IMR-90 (cell line): Measurements from ENCODE around the gene SBF1. TPM values are rescaled to one million over a fixed set of nuclear protein-coding genes. Genes with fewer than 3 reads are reported as not detected.

ENCODE experiments used
- ATAC-seq: fragments of 200-7000 bp; cut with Tn5 transposase; 2 replicates; pipeline ENCODE4 v1.9.1; 2020; ENCODE audit warnings: low read depth, mild to moderate bottlenecking, moderate library complexity
- BruUV-seq: library from RNA; stranded (reverse); fragments of 400-500 nt; replicated peaks from 2 replicates; lab custom pipeline; 2021; lab: Mats Ljungman, UMichigan
- CTCF ChIA-PET: fragments of 300-600 bp; formaldehyde crosslinking; extraction: SDS; loops from one replicate; lab custom pipeline; 2021; ENCODE audit warnings: antibody characterized with exemption; lab: Yijun Ruan, JAX
- POLR2A ChIA-PET: fragments of 300-600 bp; sonication (Branson Sonifier 250); formaldehyde crosslinking; loops from one replicate; lab custom pipeline; 2022; ENCODE audit warnings: antibody characterized with exemption; ENCODE audit not compliant: unreplicated experiment; lab: Charles Lee
- DNase-seq: peaks from one replicate; pipeline ENCODE4 v3.0.0; 2013
- H2AFZ ChIP-seq: replicated peaks from 2 replicates; pipeline ENCODE3; 2013; ENCODE audit warnings: low read length, mild to moderate bottlenecking; ENCODE audit not compliant: poor library complexity
- H2AK5ac ChIP-seq: 2 replicates; pipeline ENCODE4 v1.6.1; 2013; ENCODE audit warnings: low read depth, low read length, inconsistent platforms
- H2AK9ac ChIP-seq: replicated peaks from 2 replicates; pipeline ENCODE3; 2013; ENCODE audit warnings: mild to moderate bottlenecking, low read depth, low read length, moderate library complexity; ENCODE audit not compliant: poor library complexity
- H2BK120ac ChIP-seq: 2 replicates; pipeline ENCODE4 v1.6.1; 2013; ENCODE audit warnings: low read depth, low read length, inconsistent platforms
- H2BK15ac ChIP-seq: 3 replicates; pipeline ENCODE4 v1.6.1; 2013; ENCODE audit warnings: low read depth, low read length, inconsistent platforms
- H2BK20ac ChIP-seq: 2 replicates; pipeline ENCODE4 v1.6.1; 2013; ENCODE audit warnings: low read depth, mild to moderate bottlenecking, inconsistent platforms, low read length, moderate library complexity
- H2BK5ac ChIP-seq: 2 replicates; pipeline ENCODE4 v1.6.1; 2013; ENCODE audit warnings: mild to moderate bottlenecking, low read depth, low read length, inconsistent platforms; ENCODE audit not compliant: poor library complexity, severe bottlenecking
- H3K14ac ChIP-seq: replicated peaks from 2 replicates; pipeline ENCODE4 v1.6.1; 2013; ENCODE audit warnings: low read depth, low read length, inconsistent platforms
- H3K18ac ChIP-seq: 2 replicates; pipeline ENCODE4 v1.6.1; 2013; ENCODE audit warnings: low read depth, low read length, control low read depth
- H3K23ac ChIP-seq: 2 replicates; pipeline ENCODE4 v1.6.1; 2013; ENCODE audit warnings: low read depth, low read length, inconsistent platforms
- H3K27ac ChIP-seq: 2 replicates; pipeline ENCODE4 v1.5.1; 2013; ENCODE audit warnings: mild to moderate bottlenecking, control low read depth, low read length; ENCODE audit not compliant: insufficient read depth
- H3K27me3 ChIP-seq: 2 replicates; pipeline ENCODE4 v1.6.1; 2013; ENCODE audit warnings: low read length; ENCODE audit not compliant: control insufficient read depth, insufficient read depth
- H3K36me3 ChIP-seq: 2 replicates; pipeline ENCODE4 v1.6.1; 2013; ENCODE audit warnings: low read length, mixed read lengths; ENCODE audit not compliant: control insufficient read depth, insufficient read depth
- H3K4ac ChIP-seq: 2 replicates; pipeline ENCODE4 v1.6.1; 2013; ENCODE audit warnings: low read depth, low read length, inconsistent platforms
- H3K4me1 ChIP-seq: 2 replicates; pipeline ENCODE4 v1.6.1; 2013; ENCODE audit warnings: low read length, mixed read lengths; ENCODE audit not compliant: control insufficient read depth, insufficient read depth
- H3K4me2 ChIP-seq: 2 replicates; pipeline ENCODE4 v1.6.1; 2013; ENCODE audit warnings: low read depth, mild to moderate bottlenecking, control low read depth, low read length, moderate library complexity
- H3K4me3 ChIP-seq: 2 replicates; pipeline ENCODE4 v1.5.1; 2013; ENCODE audit warnings: low read depth, mild to moderate bottlenecking, control low read depth, low read length, moderate library complexity; ENCODE audit not compliant: insufficient read depth
- H3K56ac ChIP-seq: 2 replicates; pipeline ENCODE4 v1.6.1; 2013; ENCODE audit warnings: low read length, inconsistent platforms; ENCODE audit not compliant: insufficient read depth; ENCODE audit errors: extremely low read depth
- H3K79me1 ChIP-seq, 2 experiments: 2 replicates each; pipeline ENCODE4 v1.6.1; 2013; ENCODE audit warnings: low read length in 2 of 2, inconsistent platforms in 1 of 2, low read depth in 1 of 2
- H3K9ac ChIP-seq: 2 replicates; pipeline ENCODE4 v1.6.1; 2013; ENCODE audit warnings: low read depth, low read length, control low read depth
- H3K9me1 ChIP-seq: 2 replicates; pipeline ENCODE4 v1.6.1; 2013; ENCODE audit warnings: low read length, inconsistent platforms; ENCODE audit not compliant: insufficient read depth
- H3K9me3 ChIP-seq: 2 replicates; pipeline ENCODE4 v1.6.1; 2013; ENCODE audit warnings: low read length; ENCODE audit not compliant: control insufficient read depth, insufficient read depth
- H4K20me1 ChIP-seq: 2 replicates; pipeline ENCODE4 v1.6.1; 2013; ENCODE audit warnings: low read length, inconsistent platforms; ENCODE audit not compliant: insufficient read depth
- H4K5ac ChIP-seq: 2 replicates; pipeline ENCODE4 v1.6.1; 2013; ENCODE audit warnings: mild to moderate bottlenecking, low read depth, low read length, control low read depth
- H4K8ac ChIP-seq, 2 experiments: 2 replicates each; pipeline ENCODE4 v1.6.1; 2013; ENCODE audit warnings: low read depth in 2 of 2, low read length in 2 of 2, control low read depth in 1 of 2, inconsistent platforms in 1 of 2
- H4K91ac ChIP-seq: 2 replicates; pipeline ENCODE4 v1.6.1; 2013; ENCODE audit warnings: low read depth, low read length, inconsistent platforms; ENCODE audit not compliant: insufficient read depth
- BHLHE40 ChIP-seq: fragments of 150-350 bp; IDR thresholded peaks from 2 replicates; pipeline ENCODE4 v1.6.1; 2016; ENCODE audit warnings: mild to moderate bottlenecking, low read depth, low read length
- CEBPB ChIP-seq: IDR thresholded peaks from 2 replicates; pipeline ENCODE4 v1.6.1; 2012; ENCODE audit warnings: low read depth, low read length, improper control_type of control experiment
- CHD1 ChIP-seq: IDR thresholded peaks from 2 replicates; pipeline ENCODE4 v1.6.1; 2012; ENCODE audit warnings: low read depth, low read length, improper control_type of control experiment
- CTCF ChIP-seq: conservative IDR thresholded peaks from 2 replicates; pipeline ENCODE4 v1.5.1; 2012; ENCODE audit warnings: mild to moderate bottlenecking, low read depth, low read length, improper control_type of control experiment
- ELK1 ChIP-seq: fragments of 150-350 bp; IDR thresholded peaks from 2 replicates; pipeline ENCODE4 v1.6.1; 2016; ENCODE audit warnings: low read depth, mild to moderate bottlenecking, low read length, moderate library complexity, borderline replicate concordance
- FOS ChIP-seq: fragments of 150-350 bp; IDR thresholded peaks from 2 replicates; pipeline ENCODE4 v1.6.1; 2016; ENCODE audit warnings: low read depth, low read length
- MAFK ChIP-seq: IDR thresholded peaks from 2 replicates; pipeline ENCODE4 v1.6.1; 2012; ENCODE audit warnings: low read depth, low read length, improper control_type of control experiment
- MAZ ChIP-seq: IDR thresholded peaks from 2 replicates; pipeline ENCODE4 v1.6.1; 2012; ENCODE audit warnings: low read depth, mild to moderate bottlenecking, low read length, improper control_type of control experiment, moderate library complexity, borderline replicate concordance
- MXI1 ChIP-seq: IDR thresholded peaks from 2 replicates; pipeline ENCODE4 v1.6.1; 2012; ENCODE audit warnings: low read depth, mild to moderate bottlenecking, low read length, moderate library complexity, borderline replicate concordance
- NFE2L2 ChIP-seq: fragments of 150-350 bp; IDR thresholded peaks from 2 replicates; pipeline ENCODE4 v1.6.1; 2016; ENCODE audit warnings: low read depth, mild to moderate bottlenecking, low read length
- POLR2A ChIP-seq: IDR thresholded peaks from 2 replicates; pipeline ENCODE4 v1.6.1; 2012; ENCODE audit warnings: mild to moderate bottlenecking, low read depth, low read length
- RAD21 ChIP-seq: IDR thresholded peaks from 2 replicates; pipeline ENCODE4 v1.6.1; 2012; ENCODE audit warnings: low read length, improper control_type of control experiment
- RCOR1 ChIP-seq: IDR thresholded peaks from 2 replicates; pipeline ENCODE4 v1.6.1; 2012; ENCODE audit warnings: mild to moderate bottlenecking, low read length, improper control_type of control experiment; ENCODE audit not compliant: insufficient replicate concordance
- RFX5 ChIP-seq: IDR thresholded peaks from 2 replicates; pipeline ENCODE4 v1.8.0; 2012; ENCODE audit warnings: low read depth, mild to moderate bottlenecking, low read length, moderate library complexity
- SMC3 ChIP-seq: fragments of 150-350 bp; IDR thresholded peaks from 2 replicates; pipeline ENCODE4 v1.6.1; 2016; ENCODE audit warnings: low read depth, mild to moderate bottlenecking, antibody characterized with exemption, low read length, moderate library complexity
- USF2 ChIP-seq: fragments of 150-350 bp; IDR thresholded peaks from 2 replicates; pipeline ENCODE4 v1.6.1; 2017; ENCODE audit warnings: mild to moderate bottlenecking, antibody characterized with exemption, low read length, low read depth
- WGBS, 2 experiments: methylation state at CpG; one replicate each; pipeline versions ENCODE4 v1.1.5 to v1.1.7; 2013; ENCODE audit warnings: missing lambda C conversion rate in 2 of 2; ENCODE audit not compliant: insufficient read length in 1 of 2; ENCODE audit errors: extremely low coverage in 2 of 2; 5-methylcytosine and 5-hydroxymethylcytosine counted together
- dilution Hi-C: fragments of 300-500 bp; cut with HindIII; formaldehyde crosslinking; loops from one replicate; pipeline ENCODE4 v1.14.3; 2018; ENCODE audit warnings: low sequenced_read_pairs; ENCODE audit not compliant: unreplicated experiment
- in situ Hi-C: fragments of 300-500 bp; cut with MboI; formaldehyde crosslinking; loops from 3 replicates; pipeline ENCODE4 v1.14.3; 2019; ENCODE audit warnings: low sequenced_read_pairs, inconsistent platforms, mixed read lengths
- intact Hi-C: fragments of 100-400 bp; cut with micrococcal nuclease; formaldehyde crosslinking; loops from 2 replicates; pipeline ENCODE4 v1.10.0; 2022
- polyA plus RNA-seq, 3 experiments: library from polyadenylated mRNA; depleted of rRNA; stranded (reverse); fragments of >200 nt; gene quantifications; 2 replicates each; pipeline ENCODE4 v1.2.3, GENCODE V29; 2012; ENCODE audit warnings: low replicate concordance in 1 of 3
- total RNA-seq: library from RNA; depleted of rRNA; stranded (reverse); fragments of >200 nt; gene quantifications from 2 replicates; pipeline ENCODE4 v1.2.3, GENCODE V29; 2012

Gene SBF1
- total and polyA plus RNA-seq, 2 of the 4 experiments (the other 2 are of a cell fraction): 21.5 to 33.2 TPM

GRCh38 chr22:50488006-50488677 lies 13.3 kb upstream of the SBF1 start:
- dilution Hi-C loops: no loop called here
- Histone ChIP-seq H3K4me2 (no peak overlapping the region), H3K23ac (no peak overlapping the region), H2AFZ (no peak overlapping the region), H4K8ac (no peak overlapping the region), H2AK9ac (no peak overlapping the region), H3K18ac (no peak overlapping the region), H3K27me3 (no peaks in the 10 kb centered on the region; the same call in 1 of the 2 replicates), H2BK120ac (no peak overlapping the region), H4K5ac (no peak overlapping the region), H3K27ac (no peak overlapping the region), H3K4me3 (no peak overlapping the region), H3K9ac (no peak overlapping the region), H3K9me3 (no peaks in the 10 kb centered on the region), H2BK20ac (no peak overlapping the region), H2AK5ac (no peak overlapping the region), H2BK15ac (no peak overlapping the region), H3K56ac (no peak overlapping the region), H3K79me1 (no peaks in the 10 kb centered on the region), H3K4me1 (no peaks in the 10 kb centered on the region), H4K20me1 (no peaks in the 10 kb centered on the region; the same call in 1 of the 2 replicates), H3K4ac (no peak overlapping the region), H2BK5ac (no peak overlapping the region), H3K14ac (no peak overlapping the region), H3K36me3 (peaks cover 2% of the 10 kb centered on the region; the same call in 1 of the 2 replicates), H4K91ac (no peak overlapping the region), H3K9me1 (no peaks in the 10 kb centered on the region)
- intact Hi-C loops: no loop called here
- no TSS peak for BruUV-seq
- ChIA-PET POLR2A (no interaction called here), CTCF (no interaction called here)
- TF ChIP-seq SMC3 (no peak), ELK1 (no peak), RFX5 (no peak), MAZ (no peak), MXI1 (no peak), FOS (no peak), CHD1 (no peak), RCOR1 (no peak), POLR2A (no peak), RAD21 (no peak), MAFK (no peak), BHLHE40 (no peak), CEBPB (no peak), CTCF (no peak), USF2 (no peak), NFE2L2 (no peak)
- WGBS, 2 experiments: no CpG with 5 or more reads among the region's 18 CpGs
- ATAC-seq: no peak
- in situ Hi-C loops: no loop called here
- no peak for DNase-seq
